Stimulated activated CD4-positive, alpha-beta T cell treated with anti-CD3 and anti-CD28 coated beads, Interleukin-2, amount 100 ng/mL, for 24 hours (primary cell): Measurements from ENCODE around the gene DHRS3.

Experiments
- DNase-seq, 2 donors: peaks; one replicate each; pipeline ENCODE4 v3.0.0-alpha.2; 2020

The DHRS3 gene

DNA sequence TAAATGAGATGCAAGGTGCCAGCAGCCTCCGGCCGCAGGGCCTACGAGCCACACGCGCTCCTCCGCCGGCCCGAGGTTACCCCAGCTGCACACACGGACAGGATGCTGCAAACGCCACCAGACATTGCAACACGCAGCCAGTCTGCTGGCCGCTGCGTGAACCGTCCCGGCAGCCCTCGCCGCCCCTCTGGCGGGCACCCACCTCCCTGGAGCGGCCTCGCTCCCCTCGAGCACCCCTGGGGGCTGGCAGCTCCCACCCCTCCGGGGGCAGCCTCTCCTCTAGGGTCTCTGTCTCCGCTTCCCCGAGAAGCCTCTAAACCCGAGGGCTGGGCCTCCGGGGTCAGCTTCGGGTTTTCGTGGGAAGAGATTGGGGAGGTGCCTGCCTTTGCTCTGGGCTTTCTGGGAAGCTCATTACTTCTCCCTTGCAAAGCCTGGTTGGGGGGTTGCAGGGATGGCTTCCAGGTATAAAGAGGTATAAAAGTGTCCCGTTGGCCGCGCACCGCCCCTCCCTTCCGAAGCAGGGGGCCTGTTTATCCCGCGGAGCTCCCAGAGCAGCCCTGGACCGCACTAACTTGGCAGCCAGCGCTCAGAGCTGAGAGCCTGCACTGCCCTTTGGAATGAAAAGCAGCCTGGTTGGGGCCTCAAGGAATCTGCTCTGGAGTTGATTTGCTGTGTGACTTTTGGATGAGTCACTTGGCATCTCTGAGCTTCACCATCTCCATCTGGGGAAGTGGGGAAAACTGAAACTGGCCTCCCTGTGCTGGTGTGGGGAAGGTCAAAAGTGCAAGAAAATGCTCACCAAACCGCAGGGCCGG lies 21.8 kb downstream of the DHRS3 start:
- peak in 1 of 2 donors; percentile 22 for DNase-seq

GRCh38 chr1:12595757-12596006 lies 22.3 kb downstream of the DHRS3 start:
- no peak for DNase-seq

GRCh38 chr1:12594966-12595756 lies 22.8 kb downstream of the DHRS3 start:
- peak; percentile 38 to 48 for DNase-seq

DNA sequence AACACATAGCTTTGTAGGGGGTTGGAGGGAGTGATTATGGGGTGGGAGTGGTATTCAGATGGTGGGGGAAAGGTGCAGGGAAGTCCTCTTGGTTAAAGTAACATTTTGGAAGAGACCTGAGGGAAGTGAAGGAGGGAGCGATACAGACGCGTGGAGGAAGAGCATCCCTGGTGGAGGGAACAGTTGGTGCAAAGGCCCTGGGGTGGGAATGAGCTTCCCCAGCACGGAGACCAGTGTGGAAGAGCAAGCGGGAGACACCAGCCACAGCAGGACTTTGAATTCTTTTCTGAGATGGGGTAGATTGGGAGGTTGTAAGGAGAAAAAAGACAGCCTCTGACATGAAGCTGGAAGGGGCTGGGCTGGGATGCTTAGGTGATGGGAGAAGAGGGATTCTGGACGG lies 23.5 kb downstream of the DHRS3 start:
- no peak for DNase-seq

GRCh38 chr1:12593621-12594066 lies 24.4 kb downstream of the DHRS3 start:
- DNase-seq = no peak

DNA sequence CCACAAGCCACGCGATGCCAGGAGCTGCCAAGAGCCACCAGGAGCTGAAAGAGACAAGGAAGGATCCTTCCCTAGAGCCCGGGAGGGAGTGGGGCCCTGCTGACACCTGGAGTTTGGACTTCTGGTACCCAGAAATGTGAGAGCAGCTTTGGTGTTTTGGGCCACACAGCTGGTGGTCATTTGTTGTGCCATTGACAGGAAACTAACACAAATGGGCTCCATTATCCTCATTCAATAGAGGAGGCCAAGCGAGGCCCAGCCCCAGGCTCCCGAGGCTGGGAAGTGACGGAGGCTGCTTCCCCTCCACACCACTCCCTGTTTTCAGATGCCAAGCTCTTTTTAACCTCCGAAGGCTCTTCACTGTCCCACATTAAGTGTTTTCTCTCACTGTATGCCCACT lies 25.5 kb downstream of the DHRS3 start:
- DNase-seq = no peak

GRCh38 chr1:12591267-12591938 lies 26.6 kb downstream of the DHRS3 start:
- DNase-seq = no peak

DNA sequence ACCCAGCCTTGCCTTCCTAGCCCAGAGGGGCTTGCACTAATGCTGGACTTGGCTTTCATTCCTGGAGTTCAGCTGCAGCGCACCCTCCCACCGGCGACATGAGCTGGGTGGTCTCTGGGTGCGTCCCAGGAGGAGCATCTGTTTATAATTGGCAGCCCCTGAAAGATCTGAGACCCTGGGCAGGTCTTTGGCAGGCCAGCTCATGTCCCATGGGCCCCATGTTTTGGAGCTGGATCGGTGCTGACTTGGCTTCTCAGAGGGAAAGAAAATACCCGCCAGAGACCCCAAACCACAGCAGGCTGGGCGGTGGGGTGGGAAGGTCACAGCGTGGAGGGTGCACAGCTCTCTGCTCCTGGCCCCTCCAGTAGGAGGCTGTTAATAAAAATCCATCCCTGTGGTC lies 29.3 kb downstream of the DHRS3 start:
- no peak for DNase-seq

- no peak for DNase-seq
Observed at GRCh38 chr1:12587981-12588640, 29.9 kb downstream of the DHRS3 start.

GRCh38 chr1:12585951-12586942 lies 31.8 kb downstream of the DHRS3 start:
- no peak for DNase-seq

DNA sequence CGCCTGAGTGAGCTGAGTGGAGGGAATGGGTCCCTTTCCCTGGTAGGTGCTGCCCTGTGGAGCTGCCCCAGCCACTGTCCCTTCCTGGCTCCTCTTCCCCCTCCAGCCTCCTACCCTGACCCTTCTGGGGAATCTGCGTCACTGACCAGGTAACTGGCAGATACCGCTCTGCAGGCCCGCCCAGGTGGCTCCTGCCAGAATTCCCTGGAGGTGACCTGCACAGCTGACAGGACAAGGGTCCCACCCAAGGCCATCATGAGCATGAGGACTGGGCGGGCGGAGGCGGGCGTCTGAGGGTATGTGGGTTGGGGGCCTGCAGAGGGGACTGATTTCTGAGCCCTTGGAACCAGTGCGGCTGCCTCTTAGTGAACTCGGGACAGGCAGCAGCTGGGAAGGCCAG lies 32.5 kb downstream of the DHRS3 start:
- no peak for DNase-seq

- DNase-seq = no peak
Observed at GRCh38 chr1:12584900-12585525, 33.0 kb downstream of the DHRS3 start.

DNA sequence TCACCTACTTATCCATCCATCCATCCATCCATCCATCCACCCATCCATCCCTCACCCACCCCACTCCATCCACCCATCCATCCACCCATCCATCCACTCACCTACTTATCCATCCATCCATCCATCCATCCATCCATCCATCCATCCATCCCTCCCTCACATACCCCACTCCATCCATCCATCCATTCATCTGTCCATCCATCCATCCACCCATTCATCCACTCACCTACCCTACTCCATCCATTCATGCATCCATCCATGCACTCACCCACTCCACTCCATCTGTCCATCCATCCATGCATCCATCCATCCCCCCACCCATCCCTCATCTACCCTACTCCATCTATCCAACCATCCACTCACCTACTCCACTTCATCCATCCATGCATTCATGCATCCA lies 34.5 kb downstream of the DHRS3 start:
- DNase-seq = no peak

DNA sequence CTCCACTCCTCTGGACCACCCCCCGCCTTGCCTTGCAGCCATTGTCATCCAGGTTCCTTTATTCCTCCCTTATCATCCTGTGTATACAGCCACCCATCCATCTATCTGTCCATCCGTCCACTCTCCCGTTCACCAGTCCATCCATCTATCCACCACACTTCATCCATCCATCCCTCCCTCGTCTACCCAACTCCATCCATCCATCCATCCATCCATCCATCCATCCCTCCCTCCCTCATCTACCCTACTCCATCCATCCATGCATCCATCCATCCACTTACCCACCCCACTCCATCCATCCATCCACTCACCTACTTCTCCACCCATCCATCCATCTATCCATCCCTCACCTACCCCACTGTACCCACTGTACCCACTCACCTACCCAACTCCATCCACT lies 35.4 kb downstream of the DHRS3 start:
- no peak for DNase-seq

- no peak for DNase-seq
Observed at GRCh38 chr1:12581179-12581578, 36.8 kb downstream of the DHRS3 start.

- DNase-seq = no peak
Observed at GRCh38 chr1:12580054-12580887, 37.7 kb downstream of the DHRS3 start.

DNA sequence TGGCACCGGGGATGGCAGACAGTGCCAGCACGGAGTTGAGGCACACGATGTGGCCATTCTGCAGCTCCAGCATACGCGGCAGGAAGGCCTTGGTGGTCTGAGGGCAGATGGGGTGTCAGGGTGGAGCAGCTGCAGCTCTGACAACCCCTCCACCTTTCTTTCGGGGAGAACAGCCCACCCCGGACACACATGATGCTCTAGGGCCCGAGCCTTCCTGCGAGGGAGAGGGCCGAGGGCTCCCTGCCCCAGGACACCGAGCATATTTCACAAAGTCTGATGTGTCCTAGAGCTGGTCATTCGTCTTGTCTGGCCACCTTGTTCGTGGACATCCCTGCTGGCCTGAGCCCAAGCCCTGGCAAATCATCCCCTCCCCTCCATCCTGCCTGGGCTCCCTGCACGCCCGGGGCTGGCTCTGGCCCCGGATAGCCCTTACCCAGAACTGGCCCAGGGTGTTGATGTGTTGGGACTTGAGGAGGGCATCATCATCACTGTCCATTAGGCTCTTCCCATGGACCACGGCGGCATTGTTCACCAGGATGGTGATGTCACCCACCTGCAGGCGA lies 39.1 kb downstream of the DHRS3 start:
- DNase-seq = no peak

- DNase-seq = no peak
Observed at GRCh38 chr1:12577020-12577419, 41.0 kb downstream of the DHRS3 start.

DNA sequence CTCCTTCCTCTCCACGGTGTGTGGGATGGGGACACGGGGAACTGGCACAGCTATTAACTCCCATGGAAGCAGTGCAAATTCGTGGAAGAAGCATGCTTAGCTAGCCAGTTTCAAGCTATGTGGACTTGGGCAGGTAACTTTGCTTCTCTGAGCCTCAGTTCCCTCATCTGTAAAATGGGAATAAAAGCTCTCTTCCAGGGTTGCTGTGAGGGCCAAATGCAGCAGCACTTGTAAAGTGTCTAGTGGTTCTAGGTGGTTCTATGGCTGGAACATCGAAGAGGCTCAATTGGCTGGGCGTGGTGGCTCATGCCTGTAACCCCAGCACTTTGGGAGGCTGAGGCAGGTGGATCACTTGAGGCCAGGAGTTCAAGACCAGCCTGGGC lies 43.3 kb downstream of the DHRS3 start:
- no peak for DNase-seq
